Breast epithelium (tissue), 3 donors: ENCODE measurements around the gene ANKRD44.

Experiments used
- CTCF ChIP-seq, 3 donors: fragments of 450-650 bp; IDR thresholded peaks; one replicate each; pipeline ENCODE4 v1.5.1; 2016 to 2017; ENCODE audit warnings: antibody characterized with exemption in 3 of 3, mild to moderate bottlenecking in 3 of 3, moderate library complexity in 3 of 3
- POLR2A ChIP-seq: fragments of 450-650 bp; IDR thresholded peaks from one replicate; pipeline ENCODE4 v1.6.1; 2016; ENCODE audit warnings: antibody characterized with exemption, mild to moderate bottlenecking, moderate library complexity
- POLR2AphosphoS5 ChIP-seq, 3 donors: sonication (generic); formaldehyde crosslinking; IDR thresholded peaks; one replicate each; pipeline ENCODE4 v1.6.1; 2017; ENCODE audit warnings: antibody characterized with exemption in 3 of 3

- no peak for TF ChIP-seq CTCF (IDR thresholded peaks at IDR 0.05)
- TF ChIP-seq POLR2A, result no peak
- no peak for TF ChIP-seq POLR2AphosphoS5 (IDR thresholded peaks at IDR 0.05)
Measured at GRCh38 chr2:197327073-197327471, 16.5 kb upstream of the ANKRD44 start.
